Activated CD4-positive, alpha-beta T cell treated with anti-CD3 and anti-CD28 coated beads, Interleukin-2, amount 10 ng/mL, durations not matched to agents 7 days and 5 days (primary cell): ENCODE measurements around the gene WBP1L. TPM values are rescaled to one million over a fixed set of nuclear protein-coding genes. Genes with fewer than 3 reads are reported as not detected.
A peak's percentile ranks its signal among the peaks of the same experiment; 100 is the strongest.
"Not testable (repeated sequence)": the region's sequence is repeated elsewhere in the genome, so short reads cannot be mapped to it uniquely, and the experiment has no call there.

Source experiments
- CTCF ChIA-PET: fragments of 350-600 bp; sonication (Branson Sonifier 250); formaldehyde crosslinking; loops from one replicate; lab custom pipeline; 2021; ENCODE audit warnings: antibody characterized with exemption; lab: Charles Lee
- POLR2A ChIA-PET: fragments of 350-600 bp; sonication (Branson Sonifier 250); formaldehyde crosslinking; loops from one replicate; lab custom pipeline; 2021; ENCODE audit warnings: antibody characterized with exemption; lab: Charles Lee
- DNase-seq: peaks from one replicate; pipeline ENCODE4 v3.0.0-alpha.2; 2020
- H3K27ac Mint-ChIP-seq: one replicate; pipeline ENCODE4 v1.8.0; 2021; ENCODE audit warnings: mild to moderate bottlenecking, moderate library complexity, mixed read lengths
- H3K27me3 Mint-ChIP-seq: one replicate; pipeline ENCODE4 v1.8.0; 2021; ENCODE audit warnings: mixed read lengths
- H3K36me3 Mint-ChIP-seq: one replicate; pipeline ENCODE4 v1.8.0; 2021; ENCODE audit warnings: low read depth, mixed read lengths
- H3K4me1 Mint-ChIP-seq: one replicate; pipeline ENCODE4 v1.8.0; 2021; ENCODE audit warnings: mixed read lengths
- H3K4me3 Mint-ChIP-seq: one replicate; pipeline ENCODE4 v1.8.0; 2021; ENCODE audit warnings: mild to moderate bottlenecking, moderate library complexity, mixed read lengths
- H3K9me3 Mint-ChIP-seq: one replicate; pipeline ENCODE4 v1.8.0; 2021; ENCODE audit warnings: mixed read lengths
- total RNA-seq, 2 experiments: library from RNA; stranded (reverse); gene quantifications; one replicate each; pipeline ENCODE4 v1.2.3, GENCODE V29; 2021

WBP1L gene
- total RNA-seq, 2 experiments from 2014 or later = 30.2 to 31.4 TPM

DNA sequence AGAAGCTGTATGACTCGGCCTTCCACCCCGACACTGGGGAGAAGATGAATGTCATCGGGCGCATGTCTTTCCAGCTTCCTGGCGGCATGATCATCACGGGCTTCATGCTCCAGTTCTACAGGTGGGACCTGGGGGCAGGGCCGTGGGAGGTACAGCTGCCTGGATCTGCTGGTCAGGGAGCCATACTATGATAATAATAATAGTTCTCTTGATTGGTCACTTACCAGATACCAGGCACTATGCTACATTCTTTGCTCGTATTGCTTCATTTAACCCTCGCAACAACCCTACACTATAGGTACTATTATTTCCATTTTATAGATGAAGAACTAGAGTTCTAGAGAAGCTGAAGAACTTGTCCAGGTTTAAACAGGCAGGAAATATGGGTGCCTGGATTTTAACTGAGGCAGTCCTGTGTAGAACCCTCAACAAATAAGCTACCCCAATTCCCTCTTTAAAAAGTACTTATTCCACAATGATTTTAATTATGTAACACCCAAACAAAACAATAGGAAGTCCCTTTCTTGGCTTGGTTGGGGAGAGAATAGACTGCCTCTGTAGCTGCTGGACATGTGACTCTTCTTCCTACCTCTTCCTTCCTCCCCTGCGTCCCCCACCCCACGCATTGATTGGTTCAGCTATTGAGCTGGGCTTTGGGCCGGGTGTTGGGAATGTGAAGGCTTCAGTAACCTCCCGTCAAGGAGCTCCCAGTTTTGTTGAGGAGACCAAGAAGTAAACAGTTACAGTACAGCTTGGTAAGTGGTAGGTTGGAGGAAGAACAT lies 16.5 kb upstream of the WBP1L start:
- POLR2A ChIA-PET = no interaction called here
- peaks cover 11% of the 10 kb centered on the region for H3K4me1 Mint-ChIP-seq

GRCh38 chr10:102729029-102730026 lies 14.4 kb upstream of the WBP1L start:
- peak; percentile 58 for DNase-seq
- Mint-ChIP-seq H3K4me3 (no peak overlapping the region), H3K4me1 (peaks cover 9% of the 10 kb centered on the region), H3K27me3 (no peaks in the 10 kb centered on the region), H3K9me3 (no peaks in the 10 kb centered on the region), H3K36me3 (peaks cover 17% of the 10 kb centered on the region), H3K27ac (no peak overlapping the region)
- ChIA-PET CTCF (interaction anchor here (0.9 kb wide), 1 partner anchor 14 kb away, joined by 3 read pairs; no protein-coding TSS in a partner anchor), POLR2A (no interaction called here)

More for the DNA sequence above, 16.5 kb upstream of the WBP1L start:
- no peak for DNase-seq
- Mint-ChIP-seq H3K36me3 (peaks cover 20% of the 10 kb centered on the region), H3K9me3 (peaks cover 4% of the 10 kb centered on the region), H3K27ac (peak overlapping the region; percentile 6), H3K27me3 (no peaks in the 10 kb centered on the region), H3K4me3 (no peak overlapping the region)
- CTCF ChIA-PET = interaction anchor here (2.7 kb wide), 1 partner anchor 14 kb away, joined by 12 read pairs; the partner anchor contains the start of gene ARL3

- H3K27ac Mint-ChIP-seq = no peak overlapping the region
- H3K27me3 Mint-ChIP-seq = no peaks in the 10 kb centered on the region
- no peaks in the 10 kb centered on the region for H3K9me3 Mint-ChIP-seq
- no peak overlapping the region for H3K4me3 Mint-ChIP-seq
- DNase-seq = no peak
- peaks cover 11% of the 10 kb centered on the region for H3K36me3 Mint-ChIP-seq
- H3K4me1 Mint-ChIP-seq = peaks cover 6% of the 10 kb centered on the region
- ChIA-PET CTCF (interaction anchor here (0.6 to 1.2 kb wide), 4 partner anchors 9 to 138 kb away, joined by 3 to 6 read pairs (median 4); partner anchors contain the start of genes AS3MT and WBP1L), POLR2A (no interaction called here)
Observed at GRCh38 chr10:102731222-102731800, 12.4 kb upstream of the WBP1L start.

DNA sequence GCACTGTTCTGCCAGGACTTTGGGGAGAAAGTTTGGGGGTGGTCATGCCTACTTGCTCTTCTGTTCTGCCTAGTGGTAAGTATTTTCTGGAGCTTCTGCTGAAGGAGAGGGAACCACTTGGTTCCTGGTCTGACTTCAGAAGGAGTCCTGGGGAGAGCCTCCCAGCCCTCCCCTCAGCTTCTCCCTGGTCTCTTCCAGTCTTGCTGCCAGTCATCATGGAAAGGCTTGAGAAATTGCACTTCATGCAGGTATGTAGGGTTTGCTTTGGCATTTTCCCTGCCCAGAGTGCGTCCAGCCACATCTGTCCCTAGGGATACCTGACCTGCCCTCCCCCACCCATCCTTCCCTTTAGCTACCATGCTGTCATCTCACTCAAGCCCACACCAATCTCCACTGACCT lies 11.1 kb upstream of the WBP1L start:
- no peak for DNase-seq
- Mint-ChIP-seq H3K27me3 (no peaks in the 10 kb centered on the region), H3K36me3 (peaks cover 6% of the 10 kb centered on the region), H3K4me1 (peaks cover 6% of the 10 kb centered on the region), H3K4me3 (no peak overlapping the region), H3K27ac (no peak overlapping the region), H3K9me3 (no peaks in the 10 kb centered on the region)
- POLR2A ChIA-PET = no interaction called here
- CTCF ChIA-PET = interaction anchor here (0.7 to 1.8 kb wide), 4 partner anchors 10 to 170 kb away, joined by 3 to 5 read pairs (median 4); no protein-coding TSS in a partner anchor

DNA sequence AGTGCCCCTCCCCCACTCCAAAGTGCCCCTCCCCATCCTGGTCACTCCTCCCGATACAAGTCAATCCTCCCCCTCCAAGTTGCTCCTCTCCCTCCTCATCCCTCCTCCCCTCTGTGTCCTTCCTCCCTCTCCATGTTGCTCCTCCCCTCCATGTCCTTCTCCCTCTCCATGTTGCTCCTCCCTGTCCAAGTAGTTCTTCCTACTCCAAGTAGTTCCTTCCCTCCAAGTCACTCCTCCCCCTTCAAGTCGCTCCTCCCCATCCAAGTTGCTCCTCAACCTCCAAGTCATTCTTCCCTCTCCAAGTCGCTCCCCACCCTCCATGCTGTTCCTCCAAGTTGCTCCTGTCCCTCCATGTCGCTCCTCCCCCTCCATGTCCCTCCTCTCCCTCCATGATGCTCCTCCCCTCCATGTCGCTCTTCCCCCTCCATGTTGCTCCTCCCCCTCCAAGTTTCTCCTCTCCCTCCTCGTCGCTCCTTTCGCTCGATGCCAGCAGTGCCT lies 8.6 kb upstream of the WBP1L start:
- no peak overlapping the region for H3K4me3 Mint-ChIP-seq
- H3K27me3 Mint-ChIP-seq = no peaks in the 10 kb centered on the region
- POLR2A ChIA-PET = no interaction called here
- DNase-seq = no peak
- H3K4me1 Mint-ChIP-seq = no peaks in the 10 kb centered on the region
- no peak overlapping the region for H3K27ac Mint-ChIP-seq
- H3K9me3 Mint-ChIP-seq = no peaks in the 10 kb centered on the region
- H3K36me3 Mint-ChIP-seq = peaks cover 5% of the 10 kb centered on the region
- CTCF ChIA-PET = interaction anchor here (0.6 to 1.4 kb wide), 2 partner anchors 8 to 20 kb away, joined by 3 to 5 read pairs; partner anchors contain the start of genes ARL3, SFXN2 and WBP1L

DNA sequence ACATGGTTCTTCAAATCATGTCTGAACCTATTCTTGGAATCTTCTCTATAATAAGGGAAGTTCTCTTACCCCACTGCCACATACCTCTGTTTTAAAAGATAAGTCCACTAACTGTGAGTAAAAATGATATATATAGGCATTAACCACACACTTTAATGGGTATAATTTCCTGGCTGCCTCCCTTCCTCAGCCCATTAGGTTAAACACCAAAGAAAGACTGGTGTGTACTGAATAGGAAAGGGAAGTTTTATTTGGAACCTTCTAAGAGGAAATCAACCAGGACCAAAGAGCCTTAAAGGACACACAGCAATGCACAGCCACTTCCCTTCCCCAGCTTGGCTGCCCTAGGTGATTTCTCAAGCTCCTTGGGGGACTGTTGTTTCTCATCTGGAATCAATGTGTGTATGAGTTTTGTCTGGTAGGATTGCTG lies 5.0 kb upstream of the WBP1L start:
- no peaks in the 10 kb centered on the region for H3K27me3 Mint-ChIP-seq
- H3K4me1 Mint-ChIP-seq = peaks cover 11% of the 10 kb centered on the region
- POLR2A ChIA-PET = no interaction called here
- CTCF ChIA-PET = interaction anchor here (0.9 kb wide), 1 partner anchor 24 kb away, joined by 3 read pairs; the partner anchor contains the start of genes ARL3 and SFXN2
- peaks cover 5% of the 10 kb centered on the region for H3K36me3 Mint-ChIP-seq
- H3K4me3 Mint-ChIP-seq = no peak overlapping the region
- no peak for DNase-seq
- peaks cover 4% of the 10 kb centered on the region for H3K9me3 Mint-ChIP-seq
- no peak overlapping the region for H3K27ac Mint-ChIP-seq

- Mint-ChIP-seq H3K27me3 (no peaks in the 10 kb centered on the region), H3K4me1 (peaks cover 22% of the 10 kb centered on the region)
Observed at GRCh38 chr10:102740229-102740628, 3.5 kb upstream of the WBP1L start.

DNA sequence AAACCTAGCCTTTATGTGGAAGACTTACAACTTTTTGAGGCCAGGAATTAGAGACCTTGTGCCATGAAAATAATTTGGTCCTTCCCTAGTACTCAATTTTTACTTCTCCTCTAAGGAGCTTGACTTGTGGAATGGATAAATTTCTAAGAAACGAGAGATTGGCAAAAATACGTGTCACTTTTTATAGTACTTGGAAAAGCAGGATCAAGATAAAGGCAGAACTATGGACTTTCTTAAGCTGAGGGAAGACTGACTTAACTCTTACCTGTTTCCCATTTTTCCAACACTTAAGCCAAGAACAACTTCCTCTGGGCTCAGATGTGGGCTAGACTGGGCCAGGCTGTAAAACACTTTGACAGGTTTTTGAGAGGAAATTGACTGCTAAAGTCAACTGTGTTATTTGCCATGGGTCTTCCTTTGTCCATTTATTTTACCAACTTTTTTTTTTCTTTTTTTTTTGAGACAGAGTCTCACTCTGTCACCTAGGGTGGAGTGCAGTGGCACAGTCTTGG lies 2.0 kb upstream of the WBP1L start:
- DNase-seq = no peak
- ChIA-PET POLR2A (no interaction called here), CTCF (interaction anchor here (0.8 to 2.9 kb wide), 6 partner anchors 11 to 176 kb away, joined by 3 to 11 read pairs (median 4); partner anchors contain the start of genes ARL3, CNNM2 and SFXN2)
- Mint-ChIP-seq H3K4me1 (peaks cover 38% of the 10 kb centered on the region), H3K27ac (no peak overlapping the region), H3K9me3 (peaks cover 4% of the 10 kb centered on the region), H3K27me3 (no peaks in the 10 kb centered on the region), H3K4me3 (no peak overlapping the region), H3K36me3 (peaks cover 14% of the 10 kb centered on the region)

More at GRCh38 chr10:102740229-102740628, 3.5 kb upstream of the WBP1L start:
- no peak overlapping the region for H3K27ac Mint-ChIP-seq
- ChIA-PET POLR2A (no interaction called here), CTCF (interaction anchor here (1.1 kb wide), 1 partner anchor 9 kb away, joined by 3 read pairs; no protein-coding TSS in a partner anchor)
- peaks cover 8% of the 10 kb centered on the region for H3K36me3 Mint-ChIP-seq
- no peak overlapping the region for H3K4me3 Mint-ChIP-seq
- DNase-seq = no peak
- H3K9me3 Mint-ChIP-seq = peaks cover 4% of the 10 kb centered on the region

DNA sequence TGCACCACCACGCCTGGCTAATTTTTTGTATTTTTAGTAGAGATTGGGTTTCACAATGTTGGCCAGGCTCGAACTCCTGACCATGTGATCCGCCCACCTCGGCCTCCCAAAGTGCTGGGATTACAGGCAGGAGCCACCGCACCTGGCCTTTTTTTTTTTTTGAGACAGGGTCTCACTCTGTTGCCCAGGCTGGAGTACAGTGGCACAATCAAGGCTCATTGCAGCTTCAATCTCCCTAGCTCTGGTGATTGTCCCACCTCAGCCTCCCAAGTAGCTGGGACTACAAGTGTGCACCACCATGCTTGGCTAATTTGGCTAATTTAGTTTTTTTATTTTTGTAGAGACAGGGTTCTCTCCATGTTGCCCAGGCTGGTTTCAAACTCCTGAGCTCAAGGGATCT lies 1.4 kb upstream of the WBP1L start:
- CTCF ChIA-PET = interaction anchor here (0.8 to 2.9 kb wide), 8 partner anchors 9 to 176 kb away, joined by 3 to 11 read pairs (median 4); partner anchors contain the start of genes ARL3, CNNM2 and SFXN2
- H3K27me3 Mint-ChIP-seq, H3K27ac Mint-ChIP-seq, POLR2A ChIA-PET, DNase-seq, H3K9me3 Mint-ChIP-seq, H3K4me3 Mint-ChIP-seq: not testable (repeated sequence)
- peaks cover 39% of the 10 kb centered on the region for H3K4me1 Mint-ChIP-seq
- H3K36me3 Mint-ChIP-seq = peaks cover 16% of the 10 kb centered on the region

DNA sequence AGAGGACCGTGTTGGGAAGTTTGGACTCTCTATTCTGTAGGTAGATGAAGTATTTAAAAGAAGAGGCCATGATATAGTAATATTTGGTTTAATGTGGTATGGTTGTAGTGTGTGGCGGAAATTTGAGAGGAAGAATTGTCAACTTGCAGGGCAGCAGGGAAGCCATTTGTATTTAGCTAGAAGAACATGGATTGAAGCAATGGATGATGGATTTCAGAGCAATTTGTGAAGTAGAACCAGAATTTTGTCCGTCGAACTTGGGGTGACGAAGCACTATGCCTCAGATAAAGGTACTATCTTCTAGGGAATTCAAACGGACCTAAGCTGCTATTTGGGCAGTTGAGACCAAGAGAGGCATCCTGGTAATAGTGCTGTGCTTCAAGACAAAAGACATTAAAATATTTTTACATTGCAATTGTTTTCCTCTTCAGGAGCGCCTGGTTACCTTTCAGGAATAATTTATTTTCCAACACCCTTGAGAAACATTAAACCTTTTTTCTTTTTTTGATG lies 615 bp upstream of the WBP1L start:
- H3K4me1 Mint-ChIP-seq = peaks cover 39% of the 10 kb centered on the region
- CTCF ChIA-PET = interaction anchor here (1.0 to 2.9 kb wide), 8 partner anchors 8 to 502 kb away, joined by 3 to 11 read pairs (median 4); partner anchors contain the start of genes ARL3, CNNM2 and SFXN2
- POLR2A ChIA-PET = interaction anchor here (0.9 to 1.2 kb wide), 3 partner anchors 9 to 97 kb away, joined by 3 to 5 read pairs (median 3); no protein-coding TSS in a partner anchor
- H3K9me3 Mint-ChIP-seq = peaks cover 4% of the 10 kb centered on the region
- H3K27me3 Mint-ChIP-seq = no peaks in the 10 kb centered on the region
- H3K4me3 Mint-ChIP-seq = peak overlapping the region; percentile 91
- H3K36me3 Mint-ChIP-seq = peaks cover 15% of the 10 kb centered on the region
- DNase-seq = no peak
- peak overlapping the region; percentile 95 for H3K27ac Mint-ChIP-seq

DNA sequence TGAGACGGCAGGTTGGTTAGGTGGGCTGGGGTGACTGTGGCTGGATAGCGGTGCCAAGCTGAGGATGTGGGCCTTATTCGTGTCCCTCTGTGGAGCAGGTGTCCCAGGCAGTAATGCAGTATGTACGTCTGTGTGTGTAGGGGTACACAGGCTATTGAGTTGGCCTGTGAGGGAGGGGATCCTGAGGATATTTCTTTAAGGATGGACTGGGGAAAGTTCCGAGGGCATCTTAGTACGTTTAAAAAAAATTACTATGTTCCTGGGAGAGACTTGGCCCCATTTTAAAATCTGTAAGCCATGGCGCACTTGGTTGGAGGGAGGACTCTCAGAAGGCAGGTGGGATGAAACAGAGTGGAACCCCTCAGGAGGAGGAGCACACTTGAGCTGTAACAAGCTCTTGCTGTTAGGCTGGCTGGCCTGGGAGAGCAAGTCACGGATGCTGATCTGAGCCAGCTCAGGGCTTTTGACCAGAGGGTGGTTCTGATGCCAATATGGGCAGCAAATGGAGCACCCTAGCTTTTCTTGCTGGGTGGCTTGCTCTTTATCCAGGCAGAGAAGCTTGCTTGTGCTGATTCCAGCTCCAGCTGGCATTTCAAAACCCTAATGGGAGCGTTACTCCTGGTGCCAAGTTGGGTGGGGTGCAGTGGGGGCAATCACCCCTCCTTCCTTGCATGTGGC lies 765 bp downstream of the WBP1L start:
- peaks cover 47% of the 10 kb centered on the region for H3K4me1 Mint-ChIP-seq

More for the DNA sequence above, 765 bp downstream of the WBP1L start:
- peaks cover 4% of the 10 kb centered on the region for H3K9me3 Mint-ChIP-seq
- ChIA-PET CTCF (interaction anchor here (1.1 to 2.0 kb wide), 4 partner anchors 9 to 31 kb away, joined by 4 to 8 read pairs (median 5); partner anchors contain the start of genes ARL3 and SFXN2), POLR2A (interaction anchor here (1.2 kb wide), 1 partner anchor 31 kb away, joined by 3 read pairs; no protein-coding TSS in a partner anchor)
- peak overlapping the region; percentile 91 for H3K4me3 Mint-ChIP-seq
- peak overlapping the region; percentile 95 for H3K27ac Mint-ChIP-seq
- peaks cover 22% of the 10 kb centered on the region for H3K36me3 Mint-ChIP-seq
- peak; percentile 12 for DNase-seq
- H3K27me3 Mint-ChIP-seq = no peaks in the 10 kb centered on the region
